ENCODE data around the gene TNNT2.

TNNT2 gene

DNA sequence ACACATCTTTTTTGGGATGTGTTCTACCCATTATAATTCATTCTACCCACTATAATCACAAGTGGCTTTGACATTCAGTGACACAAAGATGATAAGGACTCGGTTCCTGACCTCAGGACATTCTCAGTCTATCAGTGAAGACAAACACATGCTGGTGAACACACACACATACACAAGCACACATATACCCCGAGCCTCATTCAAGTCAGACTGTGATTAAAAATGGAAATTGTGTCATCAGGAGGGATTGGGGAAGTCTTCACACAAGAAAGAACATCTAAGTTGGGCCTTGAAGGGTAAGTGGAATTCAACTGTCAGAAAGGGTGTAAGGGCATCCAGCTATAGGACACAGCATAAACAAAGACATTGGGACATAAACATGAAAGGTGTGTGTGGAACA is 24.2 kb upstream of the TNNT2 start:
- DNase-seq, result no peak

DNA sequence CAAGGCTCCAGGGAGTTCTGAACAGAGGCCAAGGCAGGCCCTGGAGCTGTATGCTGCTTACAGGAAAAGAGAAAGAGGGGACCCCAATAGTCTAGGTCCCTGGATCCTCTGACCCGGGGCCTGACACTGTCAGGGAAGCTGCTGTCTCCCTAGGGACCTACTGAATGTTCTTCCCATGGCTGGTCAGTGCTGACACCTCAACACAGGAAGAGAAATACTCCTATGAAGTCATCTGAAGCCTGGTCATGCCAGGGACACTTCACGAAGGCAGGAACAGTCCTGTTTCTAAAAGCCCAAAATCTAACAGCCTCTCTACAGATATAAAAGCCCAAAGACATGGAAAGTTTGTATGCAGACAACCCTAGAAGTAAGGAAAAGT is 23.4 kb upstream of the TNNT2 start:
- DNase-seq, result no peak

DNA sequence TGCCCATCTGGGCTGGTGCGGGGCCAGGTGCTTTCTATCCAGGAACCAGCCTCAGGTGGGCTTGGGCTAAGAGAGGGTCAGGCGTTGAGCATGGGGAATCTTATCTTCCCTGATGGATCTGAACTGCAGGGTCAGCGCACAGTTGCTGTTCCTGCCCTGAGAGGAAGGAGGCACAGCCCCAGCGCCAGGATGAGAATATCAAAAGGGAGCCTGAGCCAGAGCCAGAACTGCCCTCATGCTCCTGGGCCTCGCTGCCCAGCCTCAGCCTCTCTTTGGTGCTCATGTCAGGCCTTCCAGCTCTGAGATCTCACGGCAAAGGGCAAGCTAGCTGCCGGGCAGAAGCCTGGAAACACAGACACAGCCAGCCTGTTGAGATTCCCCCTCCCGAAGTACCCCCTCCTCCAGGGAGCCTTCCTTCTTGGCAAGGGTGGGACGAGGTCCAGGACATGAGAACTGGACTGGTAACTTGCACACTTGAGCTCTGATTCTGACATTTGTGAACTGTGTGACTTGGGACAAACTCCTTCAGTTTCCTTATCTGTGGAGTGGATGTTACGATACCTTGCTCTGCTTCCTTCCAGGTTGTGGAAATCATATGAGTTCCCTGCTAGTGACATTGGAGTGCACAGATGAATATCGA is 22.9 kb upstream of the TNNT2 start:
- no peak for DNase-seq

DNA sequence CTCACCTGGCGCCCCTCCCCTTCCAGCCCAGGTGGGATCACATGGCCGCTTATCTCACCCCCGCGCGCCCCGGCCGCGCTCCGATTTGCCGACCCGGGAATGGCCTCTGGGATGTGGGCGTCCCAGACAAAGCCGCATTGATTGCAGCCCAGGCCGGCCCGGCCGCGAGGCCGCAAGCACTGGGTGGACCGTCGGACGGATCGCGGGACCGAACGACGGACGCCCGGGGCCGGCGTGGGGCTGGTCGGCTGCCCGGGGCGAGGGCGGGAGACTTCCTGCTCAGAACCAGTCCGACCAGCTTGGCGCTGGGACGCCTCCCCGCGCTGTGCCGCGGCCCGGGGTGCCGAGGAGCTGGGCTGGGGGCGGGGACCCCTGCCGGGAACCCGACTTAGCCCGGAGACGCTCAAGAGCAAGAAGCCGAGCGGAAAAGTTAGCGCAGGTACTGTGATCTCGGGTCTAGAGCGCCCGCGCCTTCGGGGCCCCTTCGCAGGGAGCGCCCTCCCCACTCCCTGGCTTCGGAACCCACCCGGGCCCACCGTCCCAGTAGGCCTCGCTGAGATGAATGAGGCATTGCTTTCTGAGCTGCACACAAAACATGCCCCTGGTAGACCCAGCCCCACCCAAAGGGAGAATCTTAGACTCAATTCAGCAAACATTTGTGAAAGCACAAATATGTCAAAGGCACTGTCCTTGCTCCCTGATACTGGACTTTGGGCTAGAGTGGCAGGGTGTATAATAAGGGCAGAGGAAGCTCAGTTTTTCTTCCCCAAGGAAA is 22.1 kb upstream of the TNNT2 start:
- DNase-seq, result no peak

DNA sequence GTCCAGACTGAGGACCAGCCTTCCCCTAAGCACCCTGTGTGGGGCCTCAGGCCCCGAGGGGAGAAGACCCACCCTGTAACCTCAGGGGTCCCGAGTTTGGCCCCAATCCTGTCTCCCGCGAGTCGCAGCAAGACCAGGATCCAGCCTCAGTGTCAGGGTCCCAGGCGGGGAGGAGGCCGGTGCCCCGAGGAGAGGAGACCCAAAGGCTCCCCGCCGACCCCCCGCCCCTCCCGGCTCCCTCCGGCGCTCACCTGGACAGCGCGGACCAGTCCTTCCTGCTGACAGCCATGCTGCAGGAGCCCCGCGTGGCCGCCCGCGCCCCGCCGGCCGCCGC is 21.5 kb upstream of the TNNT2 start, which contains the start of gene LAD1:
TSS of gene LAD1 (minus strand) at position 307 of the 334 bp plus-strand sequence. CDS start at position 289, 18 bp downstream.
- no peak for DNase-seq

DNA sequence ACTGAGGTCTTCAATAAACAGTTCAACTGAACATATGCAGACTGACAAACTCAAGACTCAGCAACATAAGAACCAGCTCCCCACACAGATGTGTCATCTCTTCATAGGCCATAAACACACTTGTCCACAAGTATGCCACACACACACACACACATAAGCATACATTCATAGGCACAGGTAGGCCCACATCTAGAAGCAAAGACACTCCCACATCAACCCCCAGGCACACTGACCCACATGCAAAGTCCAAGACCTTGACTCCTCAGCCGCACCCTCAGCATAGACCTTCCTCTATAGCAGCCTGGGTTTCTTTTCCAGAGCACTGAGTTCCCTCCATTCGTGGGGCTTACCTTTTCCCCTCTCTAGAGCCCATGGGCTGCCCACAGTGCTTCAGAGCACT is 20.2 kb upstream of the TNNT2 start:
- no peak for DNase-seq

DNA sequence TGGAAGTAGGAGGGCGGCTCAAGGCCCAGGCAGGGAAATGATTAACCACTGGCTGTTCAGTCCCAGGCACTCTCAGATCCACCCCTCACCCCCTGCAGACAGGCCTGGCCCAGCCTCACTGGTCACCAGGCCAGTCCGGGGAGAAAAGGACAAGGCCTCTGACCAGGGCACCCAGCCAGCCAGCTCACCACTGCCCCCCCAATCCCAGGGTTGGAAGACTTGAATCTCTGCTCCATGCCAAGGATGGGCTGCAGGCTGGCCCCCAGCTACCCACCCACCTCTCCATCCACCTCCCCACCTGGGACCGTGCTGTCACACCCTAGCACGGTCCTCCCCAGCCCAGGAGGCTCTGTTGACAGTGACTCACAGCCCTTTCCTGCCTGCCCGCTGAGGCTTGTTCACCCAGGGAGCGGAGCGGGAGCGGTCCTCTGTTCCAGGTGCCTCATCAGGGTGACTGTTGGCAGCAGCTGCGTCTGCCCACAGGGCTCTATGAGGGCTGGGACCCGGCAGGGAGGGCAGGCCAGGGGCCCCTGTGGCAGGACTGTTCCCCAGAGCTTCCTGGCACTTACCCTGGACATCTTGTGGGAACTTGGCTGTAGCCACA is 19.5 kb upstream of the TNNT2 start:
- DNase-seq, result no peak

DNA sequence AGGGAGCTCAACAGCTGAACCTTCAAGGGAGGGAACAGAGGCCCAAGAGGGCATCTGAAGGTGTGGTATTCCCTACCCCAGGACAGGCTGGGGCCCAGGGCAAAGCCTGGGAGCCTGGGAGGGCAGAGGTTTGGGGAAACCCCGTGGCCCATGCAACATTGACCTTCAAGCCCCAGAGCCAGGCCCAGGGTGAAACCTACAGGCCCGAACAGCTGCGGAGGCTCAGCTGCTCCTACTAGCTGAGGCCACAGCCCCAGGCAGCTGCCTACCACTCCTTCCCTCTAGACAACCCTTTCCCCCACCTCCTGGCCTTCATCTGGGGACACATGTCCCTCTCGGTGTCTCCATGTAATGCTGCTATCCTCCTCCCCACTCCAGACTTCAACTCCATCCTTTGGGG is 18.5 kb upstream of the TNNT2 start:
- no peak for DNase-seq

DNA sequence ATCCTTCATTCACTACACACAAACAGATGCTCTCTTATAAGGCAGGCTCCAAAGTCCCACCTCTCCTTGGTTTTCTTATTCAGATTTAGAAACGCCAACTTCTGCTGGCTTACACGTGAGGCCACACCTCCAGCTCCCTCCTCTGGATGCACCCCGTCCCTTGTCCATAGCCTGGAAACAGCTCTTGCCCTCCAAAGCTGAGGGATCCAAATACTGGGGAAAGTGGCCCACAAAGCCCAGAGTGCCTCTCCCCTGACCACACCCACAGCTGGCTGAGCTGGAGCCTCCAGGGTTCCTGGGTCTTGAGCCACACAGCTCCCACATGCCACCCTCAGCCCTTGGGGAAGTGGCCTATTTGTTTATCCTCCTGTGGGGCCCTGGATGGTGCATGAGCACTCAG is 17.1 kb upstream of the TNNT2 start:
- no peak for DNase-seq

DNA sequence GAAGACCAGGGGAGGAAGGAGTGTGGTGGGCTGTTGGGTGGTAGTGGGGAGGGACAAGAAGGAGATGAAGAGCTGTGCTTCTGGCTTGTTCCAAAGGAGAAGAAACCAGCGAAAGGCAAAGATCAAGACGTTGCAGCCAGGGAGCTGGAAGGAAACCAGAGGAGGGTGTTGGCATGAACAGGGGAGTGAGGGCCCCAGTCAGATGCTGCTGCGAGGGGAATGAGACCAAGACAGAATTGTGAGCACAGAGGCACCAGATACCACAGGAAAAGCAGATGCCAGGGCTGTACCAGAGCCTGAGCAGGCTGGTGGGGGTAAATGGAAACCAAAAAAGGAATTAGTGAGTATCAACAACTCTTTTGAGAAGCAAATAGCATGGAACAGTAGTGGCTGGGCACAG is 15.6 kb upstream of the TNNT2 start:
- no peak for DNase-seq

DNA sequence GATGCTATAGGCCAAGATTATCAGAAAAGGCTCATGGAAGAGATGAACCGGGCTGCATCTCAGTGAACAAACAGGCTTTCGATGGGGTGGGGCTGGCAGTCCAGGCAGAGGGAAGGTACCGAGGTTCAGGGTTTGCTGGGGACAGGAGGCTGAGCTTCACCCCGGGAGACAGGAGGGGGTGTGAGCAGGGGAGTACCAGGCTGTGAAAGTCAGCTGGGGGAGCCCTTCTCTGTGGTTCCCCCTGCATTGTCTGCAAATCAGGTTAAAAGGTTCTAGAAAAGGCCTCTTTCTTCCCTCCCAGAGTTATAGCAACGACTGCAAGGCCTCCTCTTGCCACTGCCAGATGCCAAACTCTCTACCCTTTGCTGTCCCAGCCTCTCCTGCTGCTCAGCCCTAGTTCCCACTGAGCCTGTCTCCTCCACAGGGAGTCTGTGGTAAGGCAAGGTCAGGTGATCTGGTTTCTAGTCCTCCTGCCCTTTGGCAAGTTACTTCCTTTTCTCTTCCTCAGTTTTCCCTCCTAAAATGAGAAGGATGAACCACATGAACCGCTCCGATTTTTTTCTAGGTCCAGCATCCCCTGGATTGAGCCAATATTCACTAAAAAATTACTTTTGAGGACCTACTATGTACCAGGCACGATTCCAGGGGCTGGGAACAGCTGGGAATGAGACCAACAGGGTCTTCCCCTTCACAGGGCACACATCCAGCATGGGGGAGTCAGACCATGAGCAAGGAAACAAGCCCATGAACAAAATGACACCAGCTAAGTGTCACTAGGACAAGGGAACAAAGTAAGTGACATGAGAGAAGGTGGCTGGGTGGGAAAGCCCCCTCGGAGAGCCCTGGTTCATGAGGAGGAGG is 14.4 kb upstream of the TNNT2 start:
- no peak for DNase-seq

DNA sequence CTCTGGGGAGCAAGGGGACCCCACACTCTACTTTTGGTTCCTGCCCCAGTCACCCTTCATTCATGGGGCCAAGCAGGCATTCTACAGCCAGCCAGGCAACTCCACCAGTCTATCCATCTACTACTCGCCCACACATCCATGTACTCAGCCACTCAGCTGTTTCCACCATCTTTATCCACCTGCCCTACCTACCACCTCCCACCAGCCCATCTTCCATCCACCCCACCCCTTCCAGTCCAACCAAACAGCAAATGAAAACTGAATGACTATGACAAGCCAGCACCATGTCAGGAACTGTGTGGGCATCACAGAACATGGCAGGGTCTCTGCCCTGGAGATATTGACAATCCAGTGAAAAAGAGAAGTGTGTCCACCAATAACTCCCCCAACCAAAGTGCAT is 13.7 kb upstream of the TNNT2 start:
- no peak for DNase-seq

DNA sequence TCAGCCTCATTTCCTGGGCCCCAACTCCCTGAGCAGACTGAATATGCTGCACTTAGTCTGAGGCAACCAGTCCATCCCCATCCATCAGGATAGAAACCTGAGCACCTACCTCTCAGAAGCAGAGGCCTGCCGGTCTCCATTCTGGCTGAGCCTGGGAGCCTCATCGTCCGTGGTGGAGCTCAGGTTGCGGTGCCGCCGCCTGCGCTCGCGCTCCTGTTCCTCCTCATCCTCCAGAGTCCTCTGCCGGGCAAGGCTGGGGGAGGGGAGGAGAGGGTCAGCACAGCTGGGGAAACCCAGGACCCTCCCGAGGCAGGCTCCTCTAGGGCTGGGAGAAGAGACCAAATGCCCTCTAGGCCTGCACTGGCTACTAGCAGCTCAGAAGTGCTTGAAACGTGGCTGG is 11.6 kb upstream of the TNNT2 start:
- DNase-seq, result no peak

DNA sequence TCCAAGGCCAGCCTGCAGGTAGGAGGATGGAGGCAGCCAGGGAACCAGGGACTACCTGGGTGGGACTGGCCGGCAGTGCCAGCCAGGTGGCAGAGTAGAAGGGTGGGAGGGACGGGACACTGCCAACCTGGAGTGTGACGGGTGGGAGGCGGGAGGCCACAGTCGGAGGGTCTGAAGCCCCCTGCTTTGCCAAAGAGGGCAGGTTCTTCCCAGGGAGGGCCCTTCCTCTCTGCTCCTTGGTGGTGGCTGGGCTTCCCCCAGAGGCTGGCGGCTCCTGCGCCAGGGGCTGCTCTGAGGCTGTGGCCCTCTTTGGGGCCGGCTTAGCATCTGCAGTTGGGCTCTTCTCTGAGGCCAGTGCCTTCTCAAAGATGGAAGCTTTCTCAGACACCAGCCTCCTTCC is 8.7 kb upstream of the TNNT2 start:
- no peak for DNase-seq

DNA sequence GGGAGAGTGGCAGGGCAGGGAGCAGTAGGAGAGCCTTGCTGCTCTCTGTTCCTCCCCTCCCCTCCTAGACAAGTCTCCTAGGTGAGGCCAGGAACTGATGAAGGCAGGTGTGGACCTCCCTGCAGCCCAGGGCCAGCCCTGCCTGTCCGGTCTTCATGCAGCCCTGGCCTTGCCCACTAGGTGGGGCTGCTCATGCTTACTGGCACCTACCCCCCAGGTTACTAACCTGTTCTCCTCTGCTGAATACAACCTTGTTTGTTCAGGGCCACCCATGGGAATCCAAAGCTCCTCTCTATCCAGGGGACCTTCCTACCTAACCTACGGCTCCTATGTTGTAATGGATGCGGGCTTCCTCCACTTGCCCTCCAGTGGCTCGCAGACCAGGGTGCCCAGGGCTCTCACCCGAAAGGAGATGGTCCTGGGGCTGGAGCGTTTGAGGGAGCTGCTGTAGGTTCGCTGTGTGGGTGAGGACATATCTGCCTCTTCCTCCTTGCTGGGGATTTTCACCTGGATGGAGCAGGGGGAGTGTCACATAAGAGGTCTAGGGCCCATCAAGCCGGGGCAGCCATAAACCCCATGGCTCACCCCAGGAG is 7.9 kb upstream of the TNNT2 start:
- peak; percentile 33 for DNase-seq

DNA sequence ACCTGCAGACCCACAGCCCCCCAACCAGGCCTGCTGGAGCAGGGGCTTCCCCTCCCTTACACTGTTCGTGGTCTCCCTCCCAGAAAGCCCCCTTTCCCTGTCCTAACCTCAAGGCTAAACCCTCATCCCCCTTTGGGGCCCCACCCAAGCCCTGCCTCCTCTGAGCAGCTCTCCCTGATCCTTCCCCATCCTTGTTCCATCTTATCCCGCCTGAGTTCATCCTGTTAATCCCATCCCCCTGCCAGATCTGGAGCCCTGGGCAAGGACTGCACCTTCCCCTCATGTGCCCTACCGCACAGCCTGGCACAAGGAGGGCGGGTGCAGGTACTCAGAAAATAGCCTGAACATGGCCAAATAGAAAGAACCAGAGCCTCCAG is 6.9 kb upstream of the TNNT2 start:
- no peak for DNase-seq

DNA sequence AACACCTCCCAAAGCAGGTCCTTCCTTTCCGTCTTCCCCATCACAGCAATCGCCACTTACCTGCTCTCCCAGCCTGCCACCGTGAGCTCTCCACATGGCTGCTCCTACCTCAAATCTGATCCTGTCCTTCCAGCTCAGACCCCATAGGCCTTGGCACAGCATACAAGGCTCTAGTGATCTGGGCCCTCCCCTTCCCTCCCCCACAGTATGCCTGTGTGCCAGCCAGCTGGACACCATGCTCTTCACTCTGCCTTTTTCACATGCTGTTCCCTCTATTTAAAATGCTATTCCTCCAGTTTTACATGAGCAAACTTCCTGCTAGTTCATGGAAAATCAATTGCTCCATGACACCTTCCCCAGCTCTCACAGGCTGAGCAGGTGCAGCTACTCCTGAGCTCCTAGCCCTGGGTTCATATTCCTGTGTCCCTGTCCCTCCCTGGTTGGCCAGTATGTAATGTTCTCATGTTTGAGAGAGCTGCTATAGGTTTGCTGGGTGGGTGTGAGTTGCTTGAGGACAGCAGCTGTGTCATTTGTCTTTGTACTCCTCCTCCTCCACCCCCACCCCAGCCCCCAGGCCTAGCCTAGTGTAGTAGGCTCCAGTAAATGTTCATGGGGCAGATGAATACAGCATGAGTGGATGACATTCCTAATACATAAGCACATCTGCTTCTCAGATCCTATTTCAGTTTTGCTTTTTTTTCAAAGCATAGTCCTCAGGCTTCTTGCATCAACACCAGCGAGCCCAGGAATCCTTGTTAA is 6.3 kb upstream of the TNNT2 start:
- no peak for DNase-seq

DNA sequence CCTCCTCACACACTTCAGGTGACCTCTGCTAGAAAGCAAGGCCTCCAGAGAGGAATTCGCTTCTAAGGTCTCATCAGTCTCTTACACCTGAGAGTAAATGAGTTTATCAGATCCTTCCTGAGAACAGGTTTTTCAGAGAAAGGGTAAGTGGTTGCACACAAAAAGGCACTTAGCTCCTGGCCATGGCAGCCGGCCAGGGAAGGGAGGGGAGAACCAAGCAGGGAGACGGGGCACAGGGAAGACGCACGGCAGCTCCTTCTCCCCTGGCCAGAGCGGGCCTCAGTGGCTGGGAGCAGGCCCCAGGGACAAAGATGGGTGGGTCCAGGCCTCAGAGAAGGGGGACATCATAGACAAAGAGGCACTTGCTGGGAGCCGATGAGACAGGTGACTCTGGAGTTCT is 3.6 kb upstream of the TNNT2 start:
- no peak for DNase-seq

DNA sequence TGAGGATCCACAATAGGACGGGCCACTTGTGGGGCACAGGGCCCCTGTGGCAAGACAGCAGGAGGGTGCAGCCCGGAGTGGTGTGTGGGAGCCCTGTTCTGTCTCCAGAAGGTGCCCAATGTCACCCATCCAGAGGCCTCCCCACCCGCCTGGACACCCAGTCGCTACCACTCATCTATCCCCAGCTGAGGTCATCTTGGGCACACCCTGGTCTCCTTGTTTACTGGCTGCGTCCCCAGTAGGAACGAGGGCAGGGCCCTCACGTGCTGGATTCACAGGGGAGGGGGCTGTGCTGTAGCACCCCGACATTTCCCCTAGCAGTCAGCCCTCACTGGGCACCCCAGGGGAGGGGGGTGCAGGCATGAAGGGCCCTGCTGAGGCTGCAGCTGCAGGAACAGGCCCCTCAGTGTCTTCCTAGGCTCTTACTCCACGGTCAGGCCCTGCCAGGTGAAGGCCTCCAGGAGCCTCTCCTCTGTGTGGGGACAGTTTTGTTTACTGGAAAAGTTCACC is 2.3 kb upstream of the TNNT2 start:
- no peak for DNase-seq

DNA sequence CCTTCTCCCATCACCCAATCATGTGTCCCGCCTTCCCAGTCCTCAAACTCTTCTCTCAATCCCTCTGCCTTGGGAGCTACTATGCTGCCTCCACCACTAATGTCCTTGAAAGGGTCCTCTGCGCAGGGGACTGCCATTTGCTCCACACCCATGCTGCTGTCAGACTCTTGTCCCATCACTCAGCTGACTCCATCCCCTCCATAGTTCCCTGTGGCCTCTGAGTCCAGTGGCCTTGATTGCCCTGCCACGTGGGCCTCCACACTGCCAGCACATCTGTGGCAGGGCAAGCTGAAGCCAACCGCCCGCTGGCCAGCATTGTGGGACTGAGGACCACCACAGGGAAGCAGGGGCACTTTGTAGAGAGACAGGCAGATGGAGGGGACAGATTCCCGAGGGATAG is 1.3 kb upstream of the TNNT2 start:
- DNase-seq, result no peak

DNA sequence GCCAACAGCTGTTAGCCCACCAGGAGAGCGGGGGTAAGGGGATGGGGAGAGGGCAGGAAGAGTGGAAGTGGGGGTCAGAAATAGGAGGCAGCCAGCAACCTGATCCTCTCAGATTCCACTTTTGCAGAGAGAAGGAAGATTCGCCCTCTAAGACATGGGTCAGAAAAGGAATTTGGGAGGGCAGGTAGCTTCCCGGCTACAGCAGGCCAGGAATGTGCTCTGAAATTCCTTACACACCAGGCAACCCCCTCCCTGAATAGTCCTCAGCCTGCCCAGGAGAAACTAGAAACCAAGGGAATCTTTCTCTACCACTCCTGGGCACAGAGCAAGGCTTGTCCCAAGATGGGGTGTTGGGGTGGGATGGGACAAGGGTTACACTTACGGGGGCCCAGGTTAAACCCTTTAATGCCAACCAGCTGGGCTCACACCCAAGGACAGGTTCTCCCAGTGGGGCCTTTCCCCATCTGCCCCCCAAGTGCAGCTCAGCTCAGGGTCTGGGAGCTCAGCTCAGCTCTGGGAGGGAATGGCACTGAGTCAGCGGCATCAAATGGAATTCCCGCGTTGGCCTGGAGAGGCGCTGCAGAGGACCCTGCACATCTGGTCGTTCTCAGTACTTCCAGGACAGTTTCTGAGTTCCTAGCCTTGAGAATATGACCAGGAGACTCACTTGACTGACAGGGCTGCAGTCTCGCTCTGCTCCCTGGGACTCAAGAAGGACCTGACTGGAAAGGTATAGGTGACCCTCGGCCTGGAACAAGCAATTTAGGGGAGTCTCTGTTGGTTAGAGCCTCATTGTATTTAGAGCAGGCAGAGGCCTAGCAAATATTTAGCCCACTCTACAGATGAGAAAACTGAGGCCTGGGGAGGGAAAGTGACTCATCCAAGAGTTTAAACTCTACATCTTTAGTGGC is 761 bp downstream of the TNNT2 start:
- DNase-seq, result no peak
